Right hindlimb (tissue), 1 donor: ENCODE measurements around the gene CHRM1.
"Not testable (repeated sequence)": the region's sequence is repeated elsewhere in the genome, so short reads cannot be mapped to it uniquely, and the experiment has no call there.

Experiments
- DNase-seq: peaks from one replicate; pipeline ENCODE4 v3.0.0-alpha.2; 2018

Gene CHRM1

DNA sequence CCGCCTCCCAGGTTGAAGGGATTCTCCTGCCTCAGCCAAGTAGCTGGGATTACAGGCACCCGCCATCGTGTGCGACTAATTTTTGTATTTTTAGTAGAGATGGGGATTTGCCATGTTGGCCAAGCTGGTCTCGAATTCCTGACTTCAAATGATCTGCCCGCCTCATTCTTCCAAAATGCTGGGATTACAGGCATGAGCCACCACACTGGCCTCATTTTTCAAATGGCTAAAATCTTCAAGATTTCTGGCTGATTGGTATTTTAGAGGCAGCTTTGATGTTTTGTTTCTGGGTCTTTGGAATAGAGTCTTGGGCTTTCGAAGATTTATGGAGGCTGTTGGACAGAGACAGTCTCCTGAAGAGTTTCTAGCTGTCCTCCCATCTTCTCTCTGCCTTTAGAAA is 46.3 kb downstream of the CHRM1 start:
- DNase-seq, result no peak

DNA sequence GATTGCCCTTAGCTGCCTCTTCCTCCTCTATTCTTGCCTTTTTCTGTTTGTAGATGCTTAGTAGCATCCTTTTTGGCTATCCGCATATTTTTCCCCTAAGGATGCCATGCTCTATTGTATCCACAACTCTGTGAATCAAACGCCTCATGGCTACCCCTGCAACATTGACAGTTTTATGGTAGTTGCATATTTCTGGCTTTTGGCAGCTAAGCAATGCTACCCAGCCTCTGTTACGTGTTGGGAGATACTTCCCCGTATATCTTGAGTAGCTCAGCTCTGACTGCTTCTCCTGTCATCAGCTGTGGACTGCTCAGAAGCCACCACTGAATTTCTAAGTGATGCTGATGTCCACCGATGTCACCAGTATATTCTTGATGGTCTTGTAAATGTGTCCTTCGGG is 55.5 kb downstream of the CHRM1 start:
- no peak for DNase-seq

- no peak for DNase-seq
Measured at GRCh38 chr11:62863687-62864335, 57.4 kb downstream of the CHRM1 start.

DNA sequence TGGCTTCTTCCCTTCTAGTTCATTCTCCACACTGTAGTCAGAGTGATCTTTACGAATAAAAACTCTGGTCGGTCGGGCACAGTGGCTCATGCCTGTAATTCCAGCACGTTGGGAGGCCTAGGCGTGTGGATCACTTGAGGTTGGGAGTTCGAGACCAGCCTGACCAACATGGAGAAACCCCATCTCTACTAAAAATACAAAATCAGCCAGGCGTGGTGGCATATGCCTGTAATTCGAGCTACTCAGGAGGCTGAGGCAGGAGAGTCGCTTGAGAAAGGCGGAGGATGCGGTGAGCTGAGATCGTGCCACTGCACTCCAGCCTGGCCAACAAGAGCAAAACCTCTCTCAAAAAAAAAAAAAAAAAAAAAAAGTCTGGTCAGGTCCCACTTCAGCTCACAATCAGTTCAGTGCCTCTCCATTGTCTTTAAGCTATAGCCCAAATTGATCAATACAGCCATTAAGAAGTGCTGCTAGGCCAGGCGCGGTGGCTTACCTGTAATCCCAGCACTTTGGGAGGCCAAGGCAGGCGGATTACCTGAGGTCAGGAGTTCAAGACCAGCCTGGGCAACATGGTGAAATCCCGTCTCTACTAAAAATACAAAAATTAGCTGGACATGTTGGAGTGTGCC is 59.5 kb downstream of the CHRM1 start:
- DNase-seq, result not testable (repeated sequence)

DNA sequence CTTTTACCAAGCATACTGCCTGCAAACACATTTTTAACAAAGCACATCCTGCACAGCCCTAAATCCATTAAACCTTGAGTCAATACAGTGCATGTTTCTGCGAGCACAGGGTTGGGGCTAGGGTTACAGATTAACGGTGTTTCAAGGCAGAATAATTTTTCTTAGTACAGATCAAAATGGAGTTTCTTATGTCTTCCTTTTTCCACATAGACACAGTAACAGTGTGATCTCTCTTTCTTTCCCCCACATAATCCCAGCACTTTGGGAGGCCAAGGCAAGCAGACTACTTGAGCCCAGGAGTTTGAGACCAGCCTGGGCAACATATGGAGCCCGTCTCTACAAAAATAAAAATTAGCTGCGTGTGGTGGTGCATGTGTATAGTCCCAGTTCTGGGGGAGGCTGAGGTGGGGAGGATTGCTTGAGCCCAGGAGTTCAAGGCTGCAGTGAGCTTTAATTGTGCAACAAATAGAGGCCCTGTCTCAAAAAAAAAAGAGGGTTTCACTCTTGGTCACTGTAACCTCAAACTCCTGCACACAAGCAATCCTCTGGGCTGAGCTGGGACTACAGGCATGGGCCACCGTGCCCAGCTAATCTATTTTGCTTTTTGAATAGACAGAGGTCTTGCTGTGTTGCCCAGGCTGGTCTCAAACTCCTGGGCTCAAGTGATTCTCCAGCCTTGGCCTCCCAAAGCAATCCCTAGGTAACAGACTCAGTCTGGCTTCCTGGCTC is 60.2 kb downstream of the CHRM1 start:
- no peak for DNase-seq

DNA sequence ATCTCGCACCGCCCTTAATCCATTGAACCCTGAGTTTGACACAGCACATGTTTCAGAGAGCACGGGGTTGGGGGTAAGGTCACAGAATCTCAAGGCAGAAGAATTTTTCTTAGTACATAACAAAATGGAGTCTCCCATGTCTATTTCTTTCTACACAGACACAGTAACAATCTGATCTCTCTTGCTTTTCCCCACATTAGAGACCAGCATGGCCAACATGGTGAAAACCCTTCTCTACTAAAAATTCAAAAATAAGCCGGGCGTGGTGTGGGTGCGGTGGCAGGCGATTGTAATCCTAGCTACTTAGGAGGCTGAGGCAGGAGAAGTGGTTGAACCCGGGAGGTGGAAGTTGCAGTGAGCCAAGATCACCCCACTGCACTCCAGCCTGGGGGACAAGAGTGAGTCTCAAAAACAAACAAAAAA is 61.9 kb downstream of the CHRM1 start:
- not testable (repeated sequence) for DNase-seq
